Astrocyte (in vitro differentiated cells and primary cell): ENCODE results near the gene GDF11. TPM values are rescaled to one million over a fixed set of nuclear protein-coding genes. Genes with fewer than 3 reads are reported as not detected.

Experiments used
- DNase-seq: peaks from one replicate; pipeline ENCODE4 v3.0.0-alpha.2; 2010; ENCODE audit warnings: low read depth
- FAIRE-seq: peaks from 2 replicates; lab custom pipeline; 2011; peaks lifted over from hg19 to GRCh38; lab: Jason Lieb, UNC
- H2AFZ ChIP-seq: 2 replicates; pipeline ENCODE4 v1.6.0; 2012; ENCODE audit warnings: low read depth, low read length, inconsistent platforms
- H3K27ac ChIP-seq: 2 replicates; pipeline ENCODE4 v1.5.1; 2011; ENCODE audit warnings: low read depth, low read length, inconsistent platforms
- H3K27me3 ChIP-seq: 2 replicates; pipeline ENCODE4 v1.6.0; 2011; ENCODE audit warnings: low read length, inconsistent platforms; ENCODE audit not compliant: insufficient read depth
- H3K36me3 ChIP-seq: 2 replicates; pipeline ENCODE4 v1.5.1; 2011; ENCODE audit warnings: low read length, inconsistent platforms; ENCODE audit not compliant: insufficient read depth
- H3K4me1 ChIP-seq: 2 replicates; pipeline ENCODE4 v1.5.1; 2011; ENCODE audit warnings: low read length, inconsistent platforms; ENCODE audit not compliant: insufficient read depth
- H3K4me2 ChIP-seq: 2 replicates; pipeline ENCODE4 v1.6.0; 2012; ENCODE audit warnings: low read length, inconsistent platforms
- H3K4me3 ChIP-seq: 2 replicates; pipeline ENCODE4 v1.5.1; 2011; ENCODE audit warnings: low read depth, mild to moderate bottlenecking, low read length, inconsistent platforms; ENCODE audit not compliant: insufficient read depth
- H3K79me2 ChIP-seq: 2 replicates; pipeline ENCODE4 v1.6.0; 2012; ENCODE audit warnings: mild to moderate bottlenecking, low read length, inconsistent platforms; ENCODE audit not compliant: insufficient read depth
- H3K9ac ChIP-seq: 2 replicates; pipeline ENCODE4 v1.6.0; 2012; ENCODE audit warnings: mild to moderate bottlenecking, low read length, inconsistent platforms
- H3K9me3 ChIP-seq: 2 replicates; pipeline ENCODE4 v1.5.1; 2012; ENCODE audit warnings: low read depth, mild to moderate bottlenecking, low read length, inconsistent platforms; ENCODE audit not compliant: insufficient read depth
- H4K20me1 ChIP-seq: 2 replicates; pipeline ENCODE4 v1.6.0; 2012; ENCODE audit warnings: low read length, inconsistent platforms; ENCODE audit not compliant: insufficient read depth
- H3K27ac Mint-ChIP-seq: one replicate; pipeline ENCODE4 v1.8.0; 2021; ENCODE audit warnings: mild to moderate bottlenecking, mixed read lengths; ENCODE audit not compliant: unreplicated experiment
- H3K27me3 Mint-ChIP-seq: one replicate; pipeline ENCODE4 v1.8.0; 2021; ENCODE audit warnings: low read depth, mixed read lengths; ENCODE audit not compliant: unreplicated experiment
- H3K36me3 Mint-ChIP-seq: one replicate; pipeline ENCODE4 v1.8.0; 2021; ENCODE audit warnings: low read depth, mixed read lengths; ENCODE audit not compliant: unreplicated experiment
- H3K4me1 Mint-ChIP-seq: one replicate; pipeline ENCODE4 v1.8.0; 2021; ENCODE audit warnings: low read depth, mixed read lengths; ENCODE audit not compliant: unreplicated experiment
- H3K4me3 Mint-ChIP-seq: one replicate; pipeline ENCODE4 v1.8.0; 2021; ENCODE audit warnings: mild to moderate bottlenecking, moderate library complexity, mixed read lengths; ENCODE audit not compliant: unreplicated experiment
- H3K9me3 Mint-ChIP-seq: one replicate; pipeline ENCODE4 v1.8.0; 2021; ENCODE audit warnings: mild to moderate bottlenecking, mixed read lengths; ENCODE audit not compliant: unreplicated experiment
- CTCF ChIP-seq: IDR thresholded peaks from 2 replicates; pipeline ENCODE4 v1.5.1; 2011; ENCODE audit warnings: low read depth, mild to moderate bottlenecking, inconsistent platforms, low read length, moderate library complexity; ENCODE audit not compliant: insufficient read depth
- EZH2 ChIP-seq: IDR thresholded peaks from 2 replicates; pipeline ENCODE4 v1.6.1; 2012; ENCODE audit warnings: mild to moderate bottlenecking, low read length, inconsistent platforms; ENCODE audit not compliant: insufficient read depth
- total RNA-seq: library from RNA; stranded (reverse); gene quantifications from 2 replicates; pipeline ENCODE4 v1.2.1, GENCODE V29; 2021

The GDF11 gene
- total RNA-seq, 1 donor from 2014 or later: 28.9 TPM

- Histone ChIP-seq H4K20me1 (peaks cover 4% of the 10 kb centered on the region), H3K27ac (no peak overlapping the region), H3K27me3 (no peaks in the 10 kb centered on the region), H2AFZ (no peak overlapping the region), H3K79me2 (peaks cover 8% of the 10 kb centered on the region), H3K4me1 (peaks cover 4% of the 10 kb centered on the region), H3K9ac (no peak overlapping the region), H3K36me3 (no peaks in the 10 kb centered on the region), H3K9me3 (no peaks in the 10 kb centered on the region), H3K4me2 (no peak overlapping the region), H3K4me3 (no peak overlapping the region)
- H3K27me3 Mint-ChIP-seq: peaks cover 9% of the 10 kb centered on the region
- no peak for TF ChIP-seq EZH2
- no peak for TF ChIP-seq CTCF
- H3K36me3 Mint-ChIP-seq: peaks cover 9% of the 10 kb centered on the region
- DNase-seq (no peak), FAIRE-seq (no peak)
- no peaks in the 10 kb centered on the region for H3K9me3 Mint-ChIP-seq
- no peak overlapping the region for H3K27ac Mint-ChIP-seq
- no peak overlapping the region for H3K4me3 Mint-ChIP-seq
- H3K4me1 Mint-ChIP-seq: peaks cover 3% of the 10 kb centered on the region
Observed at GRCh38 chr12:55698241-55698955, 44.5 kb upstream of the GDF11 start.

GRCh38 chr12:55698965-55699364 lies 44.0 kb upstream of the GDF11 start:
- H3K36me3 ChIP-seq: no peaks in the 10 kb centered on the region
- FAIRE-seq: no peak
- peaks cover 4% of the 10 kb centered on the region for H4K20me1 ChIP-seq

More at GRCh38 chr12:55698965-55699364, 44.0 kb upstream of the GDF11 start:
- Histone ChIP-seq H3K4me1 (peaks cover 4% of the 10 kb centered on the region), H3K4me3 (no peak overlapping the region), H3K9ac (no peak overlapping the region), H3K27me3 (no peaks in the 10 kb centered on the region), H3K27ac (no peak overlapping the region), H3K4me2 (no peak overlapping the region), H3K79me2 (peaks cover 14% of the 10 kb centered on the region), H3K9me3 (no peaks in the 10 kb centered on the region), H2AFZ (no peak overlapping the region)
- Mint-ChIP-seq H3K9me3 (no peaks in the 10 kb centered on the region), H3K27ac (no peak overlapping the region), H3K4me3 (no peak overlapping the region), H3K27me3 (peaks cover 9% of the 10 kb centered on the region), H3K36me3 (peaks cover 9% of the 10 kb centered on the region), H3K4me1 (peaks cover 7% of the 10 kb centered on the region)
- TF ChIP-seq CTCF: no peak
- TF ChIP-seq EZH2: no peak
- no peak for DNase-seq
